Measurements from ENCODE around the gene TBX4. TPM values are rescaled to one million over a fixed set of nuclear protein-coding genes. Genes with fewer than 3 reads are reported as not detected.

TBX4 gene
- total RNA-seq, 1 experiment from 2014 or later: not detected

DNA sequence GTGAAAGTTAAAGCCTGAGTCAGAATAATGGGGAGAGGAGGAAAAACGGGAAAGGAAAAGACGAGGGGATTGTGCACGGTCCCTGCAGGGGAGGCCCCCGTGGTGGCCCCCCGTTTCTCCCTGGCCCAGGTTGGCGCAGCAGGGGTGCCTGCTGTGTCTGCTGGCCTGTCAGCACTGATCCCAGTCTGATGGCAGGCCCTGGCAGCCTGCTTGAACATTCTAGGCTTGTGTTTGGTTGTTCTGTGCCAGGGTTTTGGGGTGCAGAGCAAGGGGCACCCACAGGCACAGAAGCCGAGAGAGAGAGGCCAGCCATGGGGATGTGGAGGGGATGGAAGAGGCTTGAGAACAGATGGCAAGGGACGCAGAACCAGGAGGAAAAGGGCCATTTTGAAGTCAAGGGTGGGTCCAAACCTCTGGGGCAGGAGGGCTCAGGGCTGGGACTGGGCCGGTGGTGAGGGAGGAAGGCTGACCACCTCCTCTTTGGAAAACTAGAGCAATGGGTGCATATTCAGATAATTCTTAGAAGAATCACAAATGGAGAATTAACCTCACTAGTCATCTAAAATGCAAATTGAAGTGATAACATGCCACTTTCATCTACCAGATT is 35.9 kb downstream of the TBX4 start:
- H3K9me3 Mint-ChIP-seq: no peaks in the 10 kb centered on the region
- Histone ChIP-seq H3K4ac (ENCODE audit: low read depth, low read length) (no peak overlapping the region), H4K20me1 (ENCODE audit: control insufficient read depth, insufficient read depth, insufficient read length) (no peaks in the 10 kb centered on the region), H3K18ac (ENCODE audit: insufficient read length, low read depth, low read length) (no peak overlapping the region), H3K9ac (ENCODE audit: extremely low read depth, insufficient read length, low read length) (no peak overlapping the region), H3K27me3 (ENCODE audit: insufficient read depth, low read length) (no peaks in the 10 kb centered on the region), H4K8ac (replicated peaks; ENCODE audit: insufficient read length, low read depth, low read length) (no peak overlapping the region), H2AK5ac (ENCODE audit: insufficient read length, low read length) (no peak overlapping the region), H3K23ac (ENCODE audit: insufficient read length, low read depth, low read length) (no peak overlapping the region), H4K5ac (ENCODE audit: insufficient read length, low read depth, low read length) (no peak overlapping the region), H2BK15ac (ENCODE audit: low read depth, low read length) (no peak overlapping the region), H3K79me2 (ENCODE audit: insufficient read depth, low read length) (no peaks in the 10 kb centered on the region), H3K9me3 (ENCODE audit: control insufficient read depth, low read depth, low read length) (no peaks in the 10 kb centered on the region), H3K56ac (ENCODE audit: insufficient read length, low read depth, low read length) (no peak overlapping the region), H2AFZ (ENCODE audit: low read length) (no peak overlapping the region), H3K4me1 (ENCODE audit: insufficient read depth, low read length) (no peaks in the 10 kb centered on the region; the same call in 1 of the 2 replicates), H3T11ph (ENCODE audit: low read length) (no peak overlapping the region), H4K91ac (ENCODE audit: insufficient read length, low read depth, low read length) (no peak overlapping the region), H3K79me1 (ENCODE audit: insufficient read depth, low read depth, low read length, poor library complexity, severe bottlenecking) (no peaks in the 10 kb centered on the region), H2BK12ac (ENCODE audit: insufficient read length, low read depth, low read length) (no peak overlapping the region), H2BK5ac (ENCODE audit: insufficient read length, low read length) (no peak overlapping the region), H3K27ac (ENCODE audit: insufficient read length, low read depth, low read length) (no peak overlapping the region), H3K4me2 (ENCODE audit: insufficient read depth, insufficient read length, low read length) (no peak overlapping the region), H2BK120ac (ENCODE audit: low read depth, low read length, poor library complexity, severe bottlenecking) (no peak overlapping the region), H3K14ac (ENCODE audit: insufficient read depth, low read length) (no peak overlapping the region), H2BK20ac (ENCODE audit: low read depth, low read length, poor library complexity, severe bottlenecking) (no peak overlapping the region), H3K23me2 (ENCODE audit: insufficient read length, low read depth, low read length, poor library complexity, severe bottlenecking) (peaks cover under 1% of the 10 kb centered on the region)
- WGBS (ENCODE audit: extremely low coverage, insufficient read length, low lambda C conversion rate): no CpG with 5 or more reads among the region's 9 CpGs
- no peaks in the 10 kb centered on the region for H3K36me3 Mint-ChIP-seq (ENCODE audit: insufficient read depth in 1 of 3, low read depth in 3 of 3)
- H3K4me3 Mint-ChIP-seq: no peak overlapping the region
- H3K4me1 Mint-ChIP-seq: peaks cover 10 to 19% of the 10 kb centered on the region in 2 experiments
- peaks cover 8% of the 10 kb centered on the region for H3K27me3 Mint-ChIP-seq (ENCODE audit: low read depth)
- DNase-seq: no peak
- TF ChIP-seq, protein P1, sequence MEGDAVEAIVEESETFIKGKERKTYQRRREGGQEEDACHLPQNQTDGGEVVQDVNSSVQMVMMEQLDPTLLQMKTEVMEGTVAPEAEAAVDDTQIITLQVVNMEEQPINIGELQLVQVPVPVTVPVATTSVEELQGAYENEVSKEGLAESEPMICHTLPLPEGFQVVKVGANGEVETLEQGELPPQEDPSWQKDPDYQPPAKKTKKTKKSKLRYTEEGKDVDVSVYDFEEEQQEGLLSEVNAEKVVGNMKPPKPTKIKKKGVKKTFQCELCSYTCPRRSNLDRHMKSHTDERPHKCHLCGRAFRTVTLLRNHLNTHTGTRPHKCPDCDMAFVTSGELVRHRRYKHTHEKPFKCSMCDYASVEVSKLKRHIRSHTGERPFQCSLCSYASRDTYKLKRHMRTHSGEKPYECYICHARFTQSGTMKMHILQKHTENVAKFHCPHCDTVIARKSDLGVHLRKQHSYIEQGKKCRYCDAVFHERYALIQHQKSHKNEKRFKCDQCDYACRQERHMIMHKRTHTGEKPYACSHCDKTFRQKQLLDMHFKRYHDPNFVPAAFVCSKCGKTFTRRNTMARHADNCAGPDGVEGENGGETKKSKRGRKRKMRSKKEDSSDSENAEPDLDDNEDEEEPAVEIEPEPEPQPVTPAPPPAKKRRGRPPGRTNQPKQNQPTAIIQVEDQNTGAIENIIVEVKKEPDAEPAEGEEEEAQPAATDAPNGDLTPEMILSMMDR (conservative IDR thresholded peaks at IDR 0.05): no peak
- H3K27ac Mint-ChIP-seq: no peak overlapping the region

Data from H9 (cell line).